Transverse colon (tissue), 4 donors: ENCODE measurements around the gene KCTD19. TPM values are rescaled to one million over a fixed set of nuclear protein-coding genes. Genes with fewer than 3 reads are reported as not detected.

Experiments used
- DNase-seq: peaks from one replicate; pipeline ENCODE4 v3.0.0-alpha.2; 2019
- H3K27ac ChIP-seq, 4 donors: fragments of 200-600 bp; sonication (generic); 2 replicates each; pipeline ENCODE4 v1.5.1; 2016 to 2018; ENCODE audit warnings: inconsistent platforms in 4 of 4
- H3K27me3 ChIP-seq: fragments of 200-600 bp; sonication (generic); 2 replicates; pipeline ENCODE4 v1.5.1; 2017; ENCODE audit warnings: inconsistent platforms
- H3K36me3 ChIP-seq, 4 donors: fragments of 200-600 bp; sonication (generic); 2 replicates each; pipeline ENCODE4 v1.5.1; 2017 to 2019; ENCODE audit warnings: inconsistent platforms in 4 of 4
- H3K4me1 ChIP-seq, 4 donors: fragments of 200-600 bp; sonication (generic); 2 replicates each; pipeline ENCODE4 v1.5.1; 2017 to 2020; ENCODE audit warnings: inconsistent platforms in 4 of 4
- H3K4me3 ChIP-seq, 4 donors: fragments of 200-600 bp; sonication (generic); 1 replicate in 1 of 4; 2 replicates in 3 of 4; pipeline versions ENCODE4 v1.5.1 to v1.6.1; 2017 to 2019; ENCODE audit warnings: inconsistent platforms in 4 of 4
- H3K9me3 ChIP-seq, 2 donors: fragments of 200-600 bp; sonication (generic); 2 replicates each; pipeline ENCODE4 v1.5.1; 2017 to 2019; ENCODE audit warnings: inconsistent platforms in 2 of 2
- CTCF ChIP-seq, 5 experiments: fragments of 200-600 bp in 3 of 5; fragments of 450-650 bp in 2 of 5; sonication (generic) in 3 of 5; IDR thresholded peaks; 1 replicate in 2 of 5; 2 replicates in 3 of 5; pipeline ENCODE4 v1.5.1; 2016 to 2017; ENCODE audit warnings: antibody characterized with exemption in 5 of 5, inconsistent platforms in 3 of 5, mild to moderate bottlenecking in 2 of 5, moderate library complexity in 1 of 5
- EP300 ChIP-seq: sonication (generic); formaldehyde crosslinking; IDR thresholded peaks from one replicate; pipeline ENCODE4 v1.6.1; 2017; ENCODE audit warnings: antibody characterized with exemption, low read depth
- POLR2A ChIP-seq: fragments of 450-650 bp; IDR thresholded peaks from one replicate; pipeline ENCODE4 v1.6.1; 2016; ENCODE audit warnings: antibody characterized with exemption, mild to moderate bottlenecking, moderate library complexity
- POLR2AphosphoS5 ChIP-seq, 3 donors: sonication (generic); formaldehyde crosslinking; IDR thresholded peaks; one replicate each; pipeline ENCODE4 v1.6.1; 2016; ENCODE audit warnings: antibody characterized with exemption in 3 of 3
- WGBS, 2 donors: methylation state at CpG; one replicate each; pipeline ENCODE4 v1.1.5; 2018; ENCODE audit warnings: low coverage in 1 of 2; 5-methylcytosine and 5-hydroxymethylcytosine counted together
- in situ Hi-C, 4 donors: fragments of 200-750 bp; cut with MboI; loops; one replicate each; pipeline versions ENCODE4 v1.15.0 to v1.15.1; 2017; ENCODE audit warnings: low sequenced_read_pairs in 3 of 4, low pct_ligation_motif_present in 1 of 4, low pct_unique_long_range_greater_than_20kb in 1 of 4
- intact Hi-C: fragments of 100-400 bp; cut with DNase I; formaldehyde crosslinking; loops from one replicate; pipeline ENCODE4 v1.15.1; 2023; ENCODE audit warnings: low total_unique reads
- total RNA-seq, 4 donors: library from RNA; depleted of rRNA; stranded (reverse); fragments of >200 nt; gene quantifications; one replicate each; pipeline ENCODE4 v1.1.0, GENCODE V29; 2016

KCTD19 gene
- total RNA-seq, 4 donors from 2014 or later = not detected

GRCh38 chr16:67287960-67288359 is 38.6 kb downstream of the KCTD19 start:
- H3K36me3 ChIP-seq = no peaks in the 10 kb centered on the region
- DNase-seq = no peak
- no peaks in the 10 kb centered on the region for H3K9me3 ChIP-seq
- no peak overlapping the region for H3K4me3 ChIP-seq
- H3K27me3 ChIP-seq = no peaks in the 10 kb centered on the region
- in situ Hi-C loops (loop anchor here in 1 of 4 donors (25.0 kb wide), 1 partner anchor 99 kb away; the partner anchor contains the start of gene TPPP3), intact Hi-C loops (no loop called here)
- WGBS, 2 donors = 97% methylated on average over 14 of the region's 14 CpGs; no CpG with 5 or more reads in 1 of the 2 donors
- TF ChIP-seq EP300 = no peak
- TF ChIP-seq POLR2A = no peak
- TF ChIP-seq POLR2AphosphoS5 (IDR thresholded peaks at IDR 0.05) = no peak
- no peak for TF ChIP-seq CTCF (IDR thresholded peaks at IDR 0.05)
- no peak overlapping the region for H3K27ac ChIP-seq
- no peaks in the 10 kb centered on the region for H3K4me1 ChIP-seq

DNA sequence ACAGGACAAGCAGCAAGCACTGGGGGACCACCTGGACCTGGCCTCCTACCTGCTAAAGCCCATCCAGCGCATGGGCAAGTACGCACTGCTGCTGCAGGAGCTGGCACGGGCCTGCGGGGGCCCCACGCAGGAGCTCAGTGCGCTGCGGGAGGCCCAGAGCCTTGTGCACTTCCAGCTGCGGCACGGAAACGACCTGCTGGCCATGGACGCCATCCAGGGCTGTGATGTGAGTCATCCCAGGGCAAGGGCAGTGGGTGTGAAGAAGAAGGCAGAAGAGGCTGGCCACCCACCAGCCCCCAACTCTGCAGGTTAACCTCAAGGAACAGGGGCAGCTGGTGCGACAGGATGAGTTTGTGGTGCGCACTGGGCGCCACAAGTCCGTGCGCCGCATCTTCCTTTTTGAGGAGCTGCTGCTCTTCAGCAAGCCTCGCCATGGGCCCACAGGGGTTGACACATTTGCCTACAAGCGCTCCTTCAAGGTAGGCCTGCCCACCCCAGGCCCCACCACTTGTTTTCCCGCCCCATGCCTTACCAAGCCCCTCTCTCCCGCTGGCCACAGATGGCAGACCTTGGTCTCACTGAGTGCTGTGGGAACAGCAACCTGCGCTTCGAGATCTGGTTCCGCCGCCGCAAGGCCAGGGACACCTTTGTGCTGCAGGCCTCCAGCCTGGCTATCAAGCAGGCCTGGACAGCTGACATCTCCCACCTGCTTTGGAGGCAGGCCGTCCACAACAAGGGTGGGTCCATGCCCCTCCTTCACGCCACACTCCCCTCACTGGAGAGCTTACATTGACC is 39.9 kb downstream of the KCTD19 start:
- Histone ChIP-seq H3K4me3 (no peak overlapping the region), H3K36me3 (no peaks in the 10 kb centered on the region), H3K27ac (no peak overlapping the region), H3K4me1 (no peaks in the 10 kb centered on the region), H3K9me3 (no peaks in the 10 kb centered on the region), H3K27me3 (no peaks in the 10 kb centered on the region)
- no peak for TF ChIP-seq POLR2AphosphoS5 (IDR thresholded peaks at IDR 0.05)
- no peak for TF ChIP-seq POLR2A
- TF ChIP-seq CTCF (IDR thresholded peaks at IDR 0.05) = no peak
- TF ChIP-seq EP300 = no peak
- no peak for DNase-seq
- 80 to 88% methylated on average over 1 to 26 of the region's 28 CpGs for whole genome bisulfite sequencing, 2 donors
- in situ Hi-C loops (loop anchor here in 1 of 4 donors (25.0 kb wide), 1 partner anchor 101 kb away; the partner anchor contains the start of gene TPPP3), intact Hi-C loops (no loop called here)

DNA sequence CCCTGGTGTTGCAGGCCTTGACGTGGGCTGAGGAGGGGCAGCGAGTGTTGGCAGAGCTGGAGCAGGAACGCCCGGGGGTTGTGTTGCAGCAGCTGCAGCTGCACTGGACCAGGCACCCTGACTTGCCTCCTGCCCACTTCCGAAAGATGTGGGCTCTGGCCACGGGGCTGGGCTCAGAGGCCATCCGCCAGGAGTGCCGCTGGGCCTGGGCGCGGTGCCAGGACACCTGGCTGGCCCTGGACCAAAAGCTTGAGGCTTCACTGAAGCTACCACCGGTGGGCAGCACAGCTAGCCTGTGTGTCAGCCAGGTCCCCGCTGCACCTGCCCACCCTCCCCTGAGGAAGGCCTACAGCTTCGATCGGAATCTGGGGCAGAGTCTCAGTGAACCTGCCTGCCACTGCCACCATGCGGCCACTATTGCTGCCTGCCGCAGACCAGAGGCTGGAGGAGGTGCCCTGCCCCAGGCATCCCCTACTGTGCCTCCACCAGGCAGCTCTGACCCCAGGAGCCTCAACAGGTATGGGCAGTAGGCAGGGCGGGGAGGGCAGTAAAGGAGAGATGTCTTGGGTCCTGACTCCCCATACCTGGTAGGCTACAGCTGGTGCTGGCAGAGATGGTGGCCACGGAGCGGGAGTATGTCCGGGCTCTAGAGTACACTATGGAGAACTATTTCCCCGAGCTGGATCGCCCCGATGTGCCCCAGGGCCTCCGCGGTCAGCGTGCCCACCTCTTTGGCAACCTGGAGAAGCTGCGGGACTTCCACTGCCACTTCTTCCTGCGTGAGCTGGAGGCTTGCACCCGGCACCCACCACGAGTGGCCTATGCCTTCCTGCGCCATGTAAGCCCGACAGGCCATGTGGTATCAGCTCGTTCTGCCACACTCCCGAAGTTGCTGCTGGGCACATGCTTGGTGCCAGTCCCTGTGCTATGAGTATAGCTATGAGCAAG is 41.6 kb downstream of the KCTD19 start:
- in situ Hi-C loops (loop anchor here in 1 of 4 donors (25.0 kb wide), 1 partner anchor 102 kb away; the partner anchor contains the start of gene TPPP3), intact Hi-C loops (loop anchor here (5.0 kb wide), 1 partner anchor 112 kb away; no protein-coding TSS in a partner anchor)
- Histone ChIP-seq H3K9me3 (no peaks in the 10 kb centered on the region), H3K4me3 (no peak overlapping the region), H3K27me3 (no peaks in the 10 kb centered on the region), H3K27ac (no peak overlapping the region), H3K36me3 (no peaks in the 10 kb centered on the region), H3K4me1 (no peaks in the 10 kb centered on the region)
- no peak for TF ChIP-seq POLR2A
- no peak for TF ChIP-seq EP300
- TF ChIP-seq CTCF (IDR thresholded peaks at IDR 0.05) = peak in 4 of 5 experiments; percentile 41 to 61 (median 44)
- no peak for TF ChIP-seq POLR2AphosphoS5 (IDR thresholded peaks at IDR 0.05)
- DNase-seq = peak; percentile 49
- WGBS, 2 donors = 73 to 100% methylated on average over 1 to 32 of the region's 34 CpGs
